ENCODE measurements around the gene NDRG3.

GRCh38 chr20:36686944-36687343, 58.9 kb downstream of the NDRG3 start:
- TF ChIP-seq, protein P1, sequence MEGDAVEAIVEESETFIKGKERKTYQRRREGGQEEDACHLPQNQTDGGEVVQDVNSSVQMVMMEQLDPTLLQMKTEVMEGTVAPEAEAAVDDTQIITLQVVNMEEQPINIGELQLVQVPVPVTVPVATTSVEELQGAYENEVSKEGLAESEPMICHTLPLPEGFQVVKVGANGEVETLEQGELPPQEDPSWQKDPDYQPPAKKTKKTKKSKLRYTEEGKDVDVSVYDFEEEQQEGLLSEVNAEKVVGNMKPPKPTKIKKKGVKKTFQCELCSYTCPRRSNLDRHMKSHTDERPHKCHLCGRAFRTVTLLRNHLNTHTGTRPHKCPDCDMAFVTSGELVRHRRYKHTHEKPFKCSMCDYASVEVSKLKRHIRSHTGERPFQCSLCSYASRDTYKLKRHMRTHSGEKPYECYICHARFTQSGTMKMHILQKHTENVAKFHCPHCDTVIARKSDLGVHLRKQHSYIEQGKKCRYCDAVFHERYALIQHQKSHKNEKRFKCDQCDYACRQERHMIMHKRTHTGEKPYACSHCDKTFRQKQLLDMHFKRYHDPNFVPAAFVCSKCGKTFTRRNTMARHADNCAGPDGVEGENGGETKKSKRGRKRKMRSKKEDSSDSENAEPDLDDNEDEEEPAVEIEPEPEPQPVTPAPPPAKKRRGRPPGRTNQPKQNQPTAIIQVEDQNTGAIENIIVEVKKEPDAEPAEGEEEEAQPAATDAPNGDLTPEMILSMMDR (IDR thresholded peaks at IDR 0.05) = no peak
- no peak for TF ChIP-seq POLR2AphosphoS5 (IDR thresholded peaks at IDR 0.05)
- no peak for TF ChIP-seq POLR2A (IDR thresholded peaks at IDR 0.05)
